Lung (tissue), 12 donors: Measurements from ENCODE around the gene KCNA5. TPM values are rescaled to one million over a fixed set of nuclear protein-coding genes. Genes with fewer than 3 reads are reported as not detected.

Experiments
- ATAC-seq: fragments of 200-7000 bp; cut with Tn5 transposase; one replicate; pipeline ENCODE4 v1.9.1; 2020; ENCODE audit warnings: moderate number of reproducible peaks; ENCODE audit not compliant: insufficient read depth, low FRiP score
- DNase-seq, 3 donors: peaks; one replicate each; pipeline ENCODE4 v3.0.0-alpha.2; 2013 to 2017
- H3K27ac ChIP-seq, 2 donors: one replicate each; pipeline ENCODE4 v1.5.1; 2013; ENCODE audit warnings: mild to moderate bottlenecking in 2 of 2, moderate library complexity in 2 of 2, control low read depth in 1 of 2, inconsistent platforms in 1 of 2, low read depth in 1 of 2, low read length in 1 of 2
- H3K27me3 ChIP-seq, 3 donors: one replicate each; pipeline ENCODE4 v1.5.1; 2013; ENCODE audit warnings: low read length in 2 of 3; ENCODE audit not compliant: control insufficient read depth in 3 of 3, insufficient read depth in 3 of 3
- H3K36me3 ChIP-seq, 4 donors: one replicate each; pipeline ENCODE4 v1.5.1; 2013; ENCODE audit warnings: low read length in 4 of 4, mild to moderate bottlenecking in 1 of 4, moderate library complexity in 1 of 4; ENCODE audit not compliant: control insufficient read depth in 4 of 4, insufficient read depth in 4 of 4
- H3K4me1 ChIP-seq, 5 donors: one replicate each; pipeline ENCODE4 v1.5.1; 2013; ENCODE audit warnings: low read length in 5 of 5, mild to moderate bottlenecking in 2 of 5, moderate library complexity in 1 of 5; ENCODE audit not compliant: control insufficient read depth in 5 of 5, insufficient read depth in 5 of 5
- H3K4me3 ChIP-seq: one replicate; pipeline ENCODE4 v1.5.1; 2013; ENCODE audit warnings: mild to moderate bottlenecking, control low read depth, moderate library complexity
- H3K9ac ChIP-seq, 2 donors: one replicate each; pipeline ENCODE4 v1.5.1; 2013; ENCODE audit warnings: low read length in 2 of 2, control low read depth in 1 of 2; ENCODE audit not compliant: insufficient read depth in 1 of 2
- H3K9me3 ChIP-seq, 4 donors: one replicate each; pipeline ENCODE4 v1.5.1; 2013; ENCODE audit warnings: low read length in 3 of 4, mild to moderate bottlenecking in 1 of 4, moderate library complexity in 1 of 4; ENCODE audit not compliant: control insufficient read depth in 4 of 4, insufficient read depth in 3 of 4
- WGBS, 2 donors: extraction: QIAGEN DNeasy Blood & Tissue Kit; methylation state at CpG; one replicate each; pipeline ENCODE4 v1.1.7; 2013; 5-methylcytosine and 5-hydroxymethylcytosine counted together
- polyA plus RNA-seq, 2 donors: library from polyadenylated mRNA; stranded (reverse); fragments of 200-250 nt; gene quantifications; one replicate each; pipeline ENCODE4 v1.2.1, GENCODE V29; 2013
- total RNA-seq, 2 donors: library from RNA; depleted of rRNA in 1 of 2; stranded (reverse); fragments of >200 nt in 1 of 2; gene quantifications; one replicate each; pipeline ENCODE4 v1.2.1, GENCODE V29; 2014 to 2021
- TF ChIP-seq, protein P1 (sequence below): IDR thresholded peaks from 2 replicates; pipeline ENCODE4 v1.5.1; 2012; ENCODE audit warnings: mild to moderate bottlenecking; ENCODE audit errors: control extremely low read depth, extremely low read depth
- donor health status: control.
- donor health status: control.
- donor health status: Bipolar disorder and iron deficiency.
- donor health status: healthy.
- donor health status: DM: yes; HTN: yes; CAD: no.

The KCNA5 gene
- total and polyA plus RNA-seq, 4 donors, result 0.46 to 3.8 (median 2.4) TPM

DNA sequence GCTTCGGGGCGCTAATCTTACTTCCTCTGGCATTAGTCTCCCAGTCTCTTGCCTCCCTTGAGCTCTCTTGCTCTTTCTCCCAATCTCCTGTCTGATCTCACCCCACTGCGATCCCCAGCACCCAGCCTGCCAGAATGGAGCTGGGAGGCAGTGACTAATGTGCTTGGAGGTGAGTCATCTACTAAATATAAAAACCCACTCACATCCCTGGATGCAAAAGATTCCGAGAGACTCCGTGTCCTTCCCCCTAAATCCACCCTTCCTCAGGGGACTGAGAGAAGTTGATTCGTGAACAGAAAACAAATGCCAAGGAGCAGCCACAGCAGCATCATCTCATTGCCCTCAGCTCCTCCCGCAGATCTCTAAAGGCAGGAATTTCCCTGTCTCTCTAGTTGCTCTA, 45.7 kb upstream of the KCNA5 start:
- H3K4me3 ChIP-seq, result no peak overlapping the region
- WGBS, 2 donors, result 65 to 79% methylated on average over 7 of the region's 7 CpGs
- H3K27ac ChIP-seq, result peak overlapping the region in 1 of 2 donors; percentile 52
- no peaks in the 10 kb centered on the region for H3K4me1 ChIP-seq
- H3K9ac ChIP-seq, result no peak overlapping the region
- ATAC-seq (no peak), DNase-seq (no peak)
- H3K9me3 ChIP-seq, result no peaks in the 10 kb centered on the region
- TF ChIP-seq, protein P1, sequence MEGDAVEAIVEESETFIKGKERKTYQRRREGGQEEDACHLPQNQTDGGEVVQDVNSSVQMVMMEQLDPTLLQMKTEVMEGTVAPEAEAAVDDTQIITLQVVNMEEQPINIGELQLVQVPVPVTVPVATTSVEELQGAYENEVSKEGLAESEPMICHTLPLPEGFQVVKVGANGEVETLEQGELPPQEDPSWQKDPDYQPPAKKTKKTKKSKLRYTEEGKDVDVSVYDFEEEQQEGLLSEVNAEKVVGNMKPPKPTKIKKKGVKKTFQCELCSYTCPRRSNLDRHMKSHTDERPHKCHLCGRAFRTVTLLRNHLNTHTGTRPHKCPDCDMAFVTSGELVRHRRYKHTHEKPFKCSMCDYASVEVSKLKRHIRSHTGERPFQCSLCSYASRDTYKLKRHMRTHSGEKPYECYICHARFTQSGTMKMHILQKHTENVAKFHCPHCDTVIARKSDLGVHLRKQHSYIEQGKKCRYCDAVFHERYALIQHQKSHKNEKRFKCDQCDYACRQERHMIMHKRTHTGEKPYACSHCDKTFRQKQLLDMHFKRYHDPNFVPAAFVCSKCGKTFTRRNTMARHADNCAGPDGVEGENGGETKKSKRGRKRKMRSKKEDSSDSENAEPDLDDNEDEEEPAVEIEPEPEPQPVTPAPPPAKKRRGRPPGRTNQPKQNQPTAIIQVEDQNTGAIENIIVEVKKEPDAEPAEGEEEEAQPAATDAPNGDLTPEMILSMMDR, result no peak
- H3K27me3 ChIP-seq, result peaks cover 2 to 48% (median 4%) of the 10 kb centered on the region in 3 donors
- no peaks in the 10 kb centered on the region for H3K36me3 ChIP-seq

DNA sequence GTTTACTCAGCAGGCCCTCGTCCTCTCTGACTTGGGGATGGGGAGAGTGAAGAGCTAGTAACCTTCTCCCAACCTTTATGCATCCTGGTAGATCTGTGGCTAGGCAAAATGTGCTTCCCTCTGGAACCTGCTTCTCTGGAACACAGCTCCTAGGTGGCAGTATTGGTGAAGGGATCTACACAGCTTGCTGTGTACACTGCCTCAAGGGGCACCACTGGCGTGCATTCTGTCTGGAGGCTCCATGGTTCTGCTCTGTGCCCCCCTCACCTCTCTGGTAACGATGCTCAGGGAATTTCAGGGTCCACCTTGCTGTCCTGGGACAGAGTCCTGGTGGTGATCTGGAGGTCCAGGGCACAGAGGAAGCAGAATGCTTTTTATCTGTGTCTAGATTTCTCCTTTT, 43.5 kb upstream of the KCNA5 start:
- no peaks in the 10 kb centered on the region for H3K4me1 ChIP-seq
- 56 to 64% methylated on average over 3 of the region's 3 CpGs for WGBS, 2 donors
- TF ChIP-seq, protein P1, result no peak
- no peak overlapping the region for H3K27ac ChIP-seq
- H3K9me3 ChIP-seq, result no peaks in the 10 kb centered on the region
- ATAC-seq, result no peak
- peaks cover 4 to 37% (median 4%) of the 10 kb centered on the region in 3 donors for H3K27me3 ChIP-seq
- H3K4me3 ChIP-seq, result no peak overlapping the region
- no peak for DNase-seq
- H3K9ac ChIP-seq, result no peak overlapping the region
- no peaks in the 10 kb centered on the region for H3K36me3 ChIP-seq

DNA sequence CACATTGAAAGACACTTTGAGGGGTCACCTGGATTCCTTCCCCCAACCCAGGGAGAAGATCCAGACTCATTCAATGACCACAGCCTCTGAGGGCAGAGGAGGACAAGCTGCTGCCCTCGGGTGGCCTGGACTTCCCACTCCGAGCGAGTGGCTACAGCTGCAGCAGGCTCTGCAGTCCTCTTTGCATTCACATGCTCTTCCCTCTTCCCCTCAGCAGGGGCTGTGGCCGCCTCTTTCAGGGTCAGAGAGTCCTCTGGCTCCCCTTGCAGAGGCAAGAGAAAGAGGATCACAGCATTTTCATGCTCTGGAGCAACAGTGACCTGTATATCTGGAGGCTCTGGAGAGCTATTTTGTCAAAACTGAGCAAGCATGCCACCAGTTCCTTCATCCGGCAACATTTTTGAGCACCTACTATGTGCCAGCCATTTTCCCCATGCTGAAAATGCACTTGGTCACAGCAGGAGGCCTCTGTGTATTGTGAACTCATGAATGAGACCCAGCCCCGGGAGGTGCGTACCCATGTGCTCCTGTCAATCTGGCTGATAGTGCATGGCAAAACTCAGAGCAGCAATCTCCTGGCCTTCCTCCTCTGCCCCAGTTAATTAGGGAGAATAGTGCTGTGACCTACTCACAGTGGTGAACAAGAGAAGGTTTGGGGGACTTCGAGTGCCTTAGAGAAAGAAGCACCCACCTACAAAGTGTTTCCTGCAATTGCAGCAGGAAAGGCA, 42.9 kb upstream of the KCNA5 start:
- no peak overlapping the region for H3K4me3 ChIP-seq
- H3K36me3 ChIP-seq, result no peaks in the 10 kb centered on the region
- WGBS, 2 donors, result 69 to 70% methylated on average over 8 of the region's 8 CpGs
- H3K27ac ChIP-seq, result no peak overlapping the region
- H3K4me1 ChIP-seq, result no peaks in the 10 kb centered on the region
- H3K9ac ChIP-seq, result no peak overlapping the region
- H3K9me3 ChIP-seq, result no peaks in the 10 kb centered on the region
- no peak for DNase-seq
- TF ChIP-seq, protein P1, result no peak
- peaks cover 4 to 31% (median 4%) of the 10 kb centered on the region in 3 donors for H3K27me3 ChIP-seq
- no peak for ATAC-seq
